IMR-90 (cell line): Measurements from ENCODE around the gene CTNND2. TPM values are rescaled to one million over a fixed set of nuclear protein-coding genes. Genes with fewer than 3 reads are reported as not detected.

Experiments
- ATAC-seq: fragments of 200-7000 bp; cut with Tn5 transposase; 2 replicates; pipeline ENCODE4 v1.9.1; 2020; ENCODE audit warnings: low read depth, mild to moderate bottlenecking, moderate library complexity
- BruUV-seq: library from RNA; stranded (reverse); fragments of 400-500 nt; replicated peaks from 2 replicates; lab custom pipeline; 2021; lab: Mats Ljungman, UMichigan
- CTCF ChIA-PET: fragments of 300-600 bp; formaldehyde crosslinking; extraction: SDS; loops from one replicate; lab custom pipeline; 2021; ENCODE audit warnings: antibody characterized with exemption; lab: Yijun Ruan, JAX
- POLR2A ChIA-PET: fragments of 300-600 bp; sonication (Branson Sonifier 250); formaldehyde crosslinking; loops from one replicate; lab custom pipeline; 2022; ENCODE audit warnings: antibody characterized with exemption; ENCODE audit not compliant: unreplicated experiment; lab: Charles Lee
- DNase-seq: peaks from one replicate; pipeline ENCODE4 v3.0.0; 2013
- H2AFZ ChIP-seq: replicated peaks from 2 replicates; pipeline ENCODE3; 2013; ENCODE audit warnings: low read length, mild to moderate bottlenecking; ENCODE audit not compliant: poor library complexity
- H2AK5ac ChIP-seq: 2 replicates; pipeline ENCODE4 v1.6.1; 2013; ENCODE audit warnings: low read depth, low read length, inconsistent platforms
- H2AK9ac ChIP-seq: replicated peaks from 2 replicates; pipeline ENCODE3; 2013; ENCODE audit warnings: mild to moderate bottlenecking, low read depth, low read length, moderate library complexity; ENCODE audit not compliant: poor library complexity
- H2BK120ac ChIP-seq: 2 replicates; pipeline ENCODE4 v1.6.1; 2013; ENCODE audit warnings: low read depth, low read length, inconsistent platforms
- H2BK15ac ChIP-seq: 3 replicates; pipeline ENCODE4 v1.6.1; 2013; ENCODE audit warnings: low read depth, low read length, inconsistent platforms
- H2BK20ac ChIP-seq: 2 replicates; pipeline ENCODE4 v1.6.1; 2013; ENCODE audit warnings: low read depth, mild to moderate bottlenecking, inconsistent platforms, low read length, moderate library complexity
- H2BK5ac ChIP-seq: 2 replicates; pipeline ENCODE4 v1.6.1; 2013; ENCODE audit warnings: mild to moderate bottlenecking, low read depth, low read length, inconsistent platforms; ENCODE audit not compliant: poor library complexity, severe bottlenecking
- H3K14ac ChIP-seq: replicated peaks from 2 replicates; pipeline ENCODE4 v1.6.1; 2013; ENCODE audit warnings: low read depth, low read length, inconsistent platforms
- H3K18ac ChIP-seq: 2 replicates; pipeline ENCODE4 v1.6.1; 2013; ENCODE audit warnings: low read depth, low read length, control low read depth
- H3K23ac ChIP-seq: 2 replicates; pipeline ENCODE4 v1.6.1; 2013; ENCODE audit warnings: low read depth, low read length, inconsistent platforms
- H3K27ac ChIP-seq: 2 replicates; pipeline ENCODE4 v1.5.1; 2013; ENCODE audit warnings: mild to moderate bottlenecking, control low read depth, low read length; ENCODE audit not compliant: insufficient read depth
- H3K27me3 ChIP-seq: 2 replicates; pipeline ENCODE4 v1.6.1; 2013; ENCODE audit warnings: low read length; ENCODE audit not compliant: control insufficient read depth, insufficient read depth
- H3K36me3 ChIP-seq: 2 replicates; pipeline ENCODE4 v1.6.1; 2013; ENCODE audit warnings: low read length, mixed read lengths; ENCODE audit not compliant: control insufficient read depth, insufficient read depth
- H3K4ac ChIP-seq: 2 replicates; pipeline ENCODE4 v1.6.1; 2013; ENCODE audit warnings: low read depth, low read length, inconsistent platforms
- H3K4me1 ChIP-seq: 2 replicates; pipeline ENCODE4 v1.6.1; 2013; ENCODE audit warnings: low read length, mixed read lengths; ENCODE audit not compliant: control insufficient read depth, insufficient read depth
- H3K4me2 ChIP-seq: 2 replicates; pipeline ENCODE4 v1.6.1; 2013; ENCODE audit warnings: low read depth, mild to moderate bottlenecking, control low read depth, low read length, moderate library complexity
- H3K4me3 ChIP-seq: 2 replicates; pipeline ENCODE4 v1.5.1; 2013; ENCODE audit warnings: low read depth, mild to moderate bottlenecking, control low read depth, low read length, moderate library complexity; ENCODE audit not compliant: insufficient read depth
- H3K56ac ChIP-seq: 2 replicates; pipeline ENCODE4 v1.6.1; 2013; ENCODE audit warnings: low read length, inconsistent platforms; ENCODE audit not compliant: insufficient read depth; ENCODE audit errors: extremely low read depth
- H3K79me1 ChIP-seq, 2 experiments: 2 replicates each; pipeline ENCODE4 v1.6.1; 2013; ENCODE audit warnings: low read length in 2 of 2, inconsistent platforms in 1 of 2, low read depth in 1 of 2
- H3K9ac ChIP-seq: 2 replicates; pipeline ENCODE4 v1.6.1; 2013; ENCODE audit warnings: low read depth, low read length, control low read depth
- H3K9me1 ChIP-seq: 2 replicates; pipeline ENCODE4 v1.6.1; 2013; ENCODE audit warnings: low read length, inconsistent platforms; ENCODE audit not compliant: insufficient read depth
- H3K9me3 ChIP-seq: 2 replicates; pipeline ENCODE4 v1.6.1; 2013; ENCODE audit warnings: low read length; ENCODE audit not compliant: control insufficient read depth, insufficient read depth
- H4K20me1 ChIP-seq: 2 replicates; pipeline ENCODE4 v1.6.1; 2013; ENCODE audit warnings: low read length, inconsistent platforms; ENCODE audit not compliant: insufficient read depth
- H4K5ac ChIP-seq: 2 replicates; pipeline ENCODE4 v1.6.1; 2013; ENCODE audit warnings: mild to moderate bottlenecking, low read depth, low read length, control low read depth
- H4K8ac ChIP-seq, 2 experiments: 2 replicates each; pipeline ENCODE4 v1.6.1; 2013; ENCODE audit warnings: low read depth in 2 of 2, low read length in 2 of 2, control low read depth in 1 of 2, inconsistent platforms in 1 of 2
- H4K91ac ChIP-seq: 2 replicates; pipeline ENCODE4 v1.6.1; 2013; ENCODE audit warnings: low read depth, low read length, inconsistent platforms; ENCODE audit not compliant: insufficient read depth
- CHD1 ChIP-seq: IDR thresholded peaks from 2 replicates; pipeline ENCODE4 v1.6.1; 2012; ENCODE audit warnings: low read depth, low read length, improper control_type of control experiment
- FOS ChIP-seq: fragments of 150-350 bp; IDR thresholded peaks from 2 replicates; pipeline ENCODE4 v1.6.1; 2016; ENCODE audit warnings: low read depth, low read length
- MAFK ChIP-seq: IDR thresholded peaks from 2 replicates; pipeline ENCODE4 v1.6.1; 2012; ENCODE audit warnings: low read depth, low read length, improper control_type of control experiment
- MAZ ChIP-seq: IDR thresholded peaks from 2 replicates; pipeline ENCODE4 v1.6.1; 2012; ENCODE audit warnings: low read depth, mild to moderate bottlenecking, low read length, improper control_type of control experiment, moderate library complexity, borderline replicate concordance
- RAD21 ChIP-seq: IDR thresholded peaks from 2 replicates; pipeline ENCODE4 v1.6.1; 2012; ENCODE audit warnings: low read length, improper control_type of control experiment
- RFX5 ChIP-seq: IDR thresholded peaks from 2 replicates; pipeline ENCODE4 v1.8.0; 2012; ENCODE audit warnings: low read depth, mild to moderate bottlenecking, low read length, moderate library complexity
- dilution Hi-C: fragments of 300-500 bp; cut with HindIII; formaldehyde crosslinking; loops from one replicate; pipeline ENCODE4 v1.14.3; 2018; ENCODE audit warnings: low sequenced_read_pairs; ENCODE audit not compliant: unreplicated experiment
- in situ Hi-C: fragments of 300-500 bp; cut with MboI; formaldehyde crosslinking; loops from 3 replicates; pipeline ENCODE4 v1.14.3; 2019; ENCODE audit warnings: low sequenced_read_pairs, inconsistent platforms, mixed read lengths
- intact Hi-C: fragments of 100-400 bp; cut with micrococcal nuclease; formaldehyde crosslinking; loops from 2 replicates; pipeline ENCODE4 v1.10.0; 2022
- polyA plus RNA-seq, 3 experiments: library from polyadenylated mRNA; depleted of rRNA; stranded (reverse); fragments of >200 nt; gene quantifications; 2 replicates each; pipeline ENCODE4 v1.2.3, GENCODE V29; 2012; ENCODE audit warnings: low replicate concordance in 1 of 3
- total RNA-seq: library from RNA; depleted of rRNA; stranded (reverse); fragments of >200 nt; gene quantifications from 2 replicates; pipeline ENCODE4 v1.2.3, GENCODE V29; 2012
- TF ChIP-seq, protein P1 (sequence below): fragments of 150-350 bp; IDR thresholded peaks from 2 replicates; pipeline ENCODE4 v1.6.1; 2016; ENCODE audit warnings: low read depth, mild to moderate bottlenecking, low read length, moderate library complexity, borderline replicate concordance

Gene CTNND2
- total and polyA plus RNA-seq, 2 of the 4 experiments (the other 2 are of a cell fraction) = not detected

DNA sequence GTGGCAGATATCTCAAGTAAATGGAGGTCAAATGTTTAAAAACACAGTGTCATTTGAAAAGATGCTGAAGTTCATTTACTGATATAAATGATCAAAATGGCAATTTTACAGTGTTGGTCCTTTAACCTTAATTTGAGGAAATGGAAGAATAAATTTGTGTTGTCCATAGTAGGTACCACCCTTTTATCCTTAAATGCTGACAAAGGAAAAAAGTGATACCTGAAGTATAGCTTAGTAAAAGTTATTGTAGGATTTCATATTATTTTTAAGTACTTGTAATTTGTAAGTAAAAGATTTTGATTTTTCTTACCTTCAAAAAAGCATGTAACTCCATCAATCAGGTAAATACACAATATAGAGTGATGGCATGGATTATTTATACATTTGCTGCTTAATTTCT is 976.6 kb downstream of the CTNND2 start:
- H4K91ac ChIP-seq = no peak overlapping the region
- dilution Hi-C loops (no loop called here), intact Hi-C loops (no loop called here), in situ Hi-C loops (no loop called here)
- no peak overlapping the region for H2BK5ac ChIP-seq
- no peak overlapping the region for H2BK20ac ChIP-seq
- H2BK120ac ChIP-seq = no peak overlapping the region
- H3K23ac ChIP-seq = no peak overlapping the region
- no peak overlapping the region for H3K27ac ChIP-seq
- BruUV-seq = no TSS peak
- no peaks in the 10 kb centered on the region for H3K9me1 ChIP-seq
- ChIA-PET POLR2A (no interaction called here), CTCF (no interaction called here)
- no peak overlapping the region for H3K18ac ChIP-seq
- no peak overlapping the region for H4K5ac ChIP-seq
- peaks cover 15% of the 10 kb centered on the region for H3K27me3 ChIP-seq
- H3K14ac ChIP-seq = no peak overlapping the region
- H2AK9ac ChIP-seq = no peak overlapping the region
- no peaks in the 10 kb centered on the region for H3K79me1 ChIP-seq
- no peak overlapping the region for H4K8ac ChIP-seq
- H3K4me1 ChIP-seq = no peaks in the 10 kb centered on the region
- no peak overlapping the region for H2BK15ac ChIP-seq
- H4K20me1 ChIP-seq = no peaks in the 10 kb centered on the region
- ATAC-seq = no peak
- peaks cover 2% of the 10 kb centered on the region; the same call in 1 of the 2 replicates for H3K9me3 ChIP-seq
- no peak overlapping the region for H2AFZ ChIP-seq
- no peak overlapping the region for H3K9ac ChIP-seq
- no peak overlapping the region for H2AK5ac ChIP-seq
- TF ChIP-seq RAD21 = no peak
- TF ChIP-seq CHD1 = no peak
- TF ChIP-seq FOS = no peak
- TF ChIP-seq MAZ = no peak
- TF ChIP-seq, protein P1, sequence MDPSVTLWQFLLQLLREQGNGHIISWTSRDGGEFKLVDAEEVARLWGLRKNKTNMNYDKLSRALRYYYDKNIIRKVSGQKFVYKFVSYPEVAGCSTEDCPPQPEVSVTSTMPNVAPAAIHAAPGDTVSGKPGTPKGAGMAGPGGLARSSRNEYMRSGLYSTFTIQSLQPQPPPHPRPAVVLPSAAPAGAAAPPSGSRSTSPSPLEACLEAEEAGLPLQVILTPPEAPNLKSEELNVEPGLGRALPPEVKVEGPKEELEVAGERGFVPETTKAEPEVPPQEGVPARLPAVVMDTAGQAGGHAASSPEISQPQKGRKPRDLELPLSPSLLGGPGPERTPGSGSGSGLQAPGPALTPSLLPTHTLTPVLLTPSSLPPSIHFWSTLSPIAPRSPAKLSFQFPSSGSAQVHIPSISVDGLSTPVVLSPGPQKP = no peak
- TF ChIP-seq MAFK = peak; percentile 83
- no peak for TF ChIP-seq RFX5
- DNase-seq = no peak
- H3K4ac ChIP-seq = no peak overlapping the region
- H3K4me2 ChIP-seq = no peak overlapping the region
- H3K36me3 ChIP-seq = no peaks in the 10 kb centered on the region
- H3K4me3 ChIP-seq = no peak overlapping the region
- H3K56ac ChIP-seq = no peak overlapping the region
